GM12878 (cell line): ENCODE data around the gene RASGRP2. TPM values are rescaled to one million over a fixed set of nuclear protein-coding genes. Genes with fewer than 3 reads are reported as not detected.

Experiments used
- ATAC-seq: fragments of 200-7000 bp; cut with Tn5 transposase; 3 replicates; pipeline ENCODE4 v1.9.1; 2020; ENCODE audit warnings: mild to moderate bottlenecking, moderate library complexity
- BruUV-seq: library from RNA; stranded (reverse); fragments of 400-500 nt; replicated peaks from 2 replicates; lab custom pipeline; 2021; lab: Mats Ljungman, UMichigan
- CTCF ChIA-PET: fragments of 300-600 bp; sonication (Branson Sonifier 250); formaldehyde crosslinking; extraction: SDS; loops from one replicate; lab custom pipeline; 2021; ENCODE audit warnings: inconsistent platforms; lab: Yijun Ruan, JAX
- POLR2A ChIA-PET: fragments of 350-600 bp; formaldehyde crosslinking; extraction: SDS; loops from one replicate; lab custom pipeline; 2021; ENCODE audit warnings: inconsistent platforms; lab: Charles Lee
- RAD21 ChIA-PET: fragments of 300-600 bp; sonication (Branson Sonifier 250); formaldehyde crosslinking; loops from one replicate; lab custom pipeline; 2023; ENCODE audit warnings: antibody characterized with exemption; ENCODE audit not compliant: unreplicated experiment; lab: Charles Lee
- SMC1A ChIA-PET: fragments of 300-600 bp; sonication (Branson Sonifier 250); formaldehyde crosslinking; loops from one replicate; lab custom pipeline; 2023; ENCODE audit not compliant: unreplicated experiment, uncharacterized antibody; lab: Charles Lee
- DNase-seq: peaks from one replicate; pipeline ENCODE4 v3.0.0-alpha.2; 2011; ENCODE audit warnings: low read depth, low spot score
- FAIRE-seq: peaks from 3 replicates; lab custom pipeline; 2011; peaks lifted over from hg19 to GRCh38; lab: Jason Lieb, UNC
- H2AFZ ChIP-seq: 2 replicates; pipeline ENCODE4 v1.6.0; 2011; ENCODE audit warnings: low read depth, low read length, control low read depth; ENCODE audit not compliant: control insufficient read depth
- H3K27ac ChIP-seq: 2 replicates; pipeline ENCODE4 v1.5.1; 2011; ENCODE audit warnings: control low read depth; ENCODE audit not compliant: control insufficient read depth, insufficient read depth
- H3K27me3 ChIP-seq, 2 experiments: replicated peaks in 1 of 2; 2 replicates each; pipeline versions ENCODE4 v1.6.0 to v1.6.1; 2011; ENCODE audit warnings: low read length in 1 of 2; ENCODE audit not compliant: control insufficient read depth in 2 of 2, insufficient read depth in 2 of 2
- H3K36me3 ChIP-seq, 2 experiments: 2 replicates each; pipeline ENCODE4 v1.5.1; 2011; ENCODE audit warnings: low read length in 1 of 2; ENCODE audit not compliant: control insufficient read depth in 2 of 2, insufficient read depth in 2 of 2
- H3K4me1 ChIP-seq: 2 replicates; pipeline ENCODE4 v1.6.1; 2011; ENCODE audit warnings: mild to moderate bottlenecking, low read length, moderate library complexity, mixed read lengths; ENCODE audit not compliant: control insufficient read depth, insufficient read depth
- H3K4me2 ChIP-seq: 2 replicates; pipeline ENCODE4 v1.6.0; 2011; ENCODE audit warnings: control low read depth; ENCODE audit not compliant: control insufficient read depth, insufficient read depth
- H3K4me3 ChIP-seq: fragments of 200-600 bp; sonication (generic); 2 replicates; pipeline ENCODE4 v1.5.1; 2016
- H3K79me2 ChIP-seq: 2 replicates; pipeline ENCODE4 v1.6.0; 2011; ENCODE audit warnings: low read length; ENCODE audit not compliant: control insufficient read depth, insufficient read depth
- H3K9ac ChIP-seq: 2 replicates; pipeline ENCODE4 v1.8.0; 2011; ENCODE audit warnings: low read length, control low read depth, mixed read lengths; ENCODE audit not compliant: control insufficient read depth, insufficient read depth
- H3K9me3 ChIP-seq: replicated peaks from 3 replicates; pipeline ENCODE4 v1.5.1; 2011; ENCODE audit warnings: mild to moderate bottlenecking, low read length; ENCODE audit not compliant: control insufficient read depth, insufficient read depth
- H4K20me1 ChIP-seq: 2 replicates; pipeline ENCODE4 v1.6.0; 2011; ENCODE audit not compliant: control insufficient read depth, insufficient read depth
- CREM ChIP-seq: IDR thresholded peaks from 2 replicates; pipeline ENCODE4 v1.6.1; 2014; ENCODE audit warnings: antibody characterized with exemption, low read depth
- SRF ChIP-seq, 2 experiments: IDR thresholded peaks; 2 replicates each; pipeline ENCODE4 v1.6.1; 2011; ENCODE audit warnings: low read depth in 2 of 2, low read length in 2 of 2, mild to moderate bottlenecking in 1 of 2, moderate library complexity in 1 of 2
- WGBS: methylation state at CpG from one replicate; pipeline ENCODE4 v1.1.6; 2016; ENCODE audit warnings: low lambda C conversion rate; ENCODE audit not compliant: insufficient replicate concordance, insufficient coverage; ENCODE audit errors: missing lambda C conversion rate; 5-methylcytosine and 5-hydroxymethylcytosine counted together
- in situ Hi-C: fragments of 300-500 bp; cut with MboI; formaldehyde crosslinking; loops from 9 replicates; pipeline ENCODE4 v1.14.3; 2018; ENCODE audit warnings: mixed read lengths
- intact Hi-C: fragments of 100-400 bp; cut with micrococcal nuclease; formaldehyde crosslinking; loops from one replicate; pipeline ENCODE4 v1.14.2; 2022; ENCODE audit not compliant: unreplicated experiment
- polyA plus RNA-seq, 11 experiments: library from polyadenylated mRNA; depleted of rRNA in 4 of 11; unstranded in 6 of 11; stranded (reverse) in 5 of 11; fragments of >200 nt; fragmentation: Nextera tagmentation in 4 of 11; fragmentation: Illumina TruSeq in 1 of 11; extraction: Ambion mirVana in 4 of 11; extraction: Trizol in 1 of 11; gene quantifications; 1 replicate in 1 of 11; 2 replicates in 10 of 11; pipeline versions ENCODE4 v1.2.1 to v1.2.3, GENCODE V29; 2011 to 2016; ENCODE audit warnings: inconsistent platforms in 2 of 11, missing spikeins in 2 of 11, low read depth in 1 of 11
- total RNA-seq, 4 experiments: library from RNA; depleted of rRNA in 3 of 4; stranded (reverse); fragments of >200 nt in 3 of 4; fragmentation: Illumina TruSeq in 1 of 4; extraction: Trizol in 1 of 4; gene quantifications; 2 replicates each; pipeline versions ENCODE4 v1.2.1 to v1.2.3, GENCODE V29; 2013 to 2021
- TF ChIP-seq, protein P1 (sequence below), 3 experiments: IDR thresholded peaks in 2 of 3; conservative IDR thresholded peaks in 1 of 3; 2 replicates each; pipeline ENCODE4 v1.5.1; 2011; ENCODE audit warnings: low read depth in 3 of 3, low read length in 3 of 3, mild to moderate bottlenecking in 3 of 3, control low read depth in 2 of 3, moderate library complexity in 2 of 3, inconsistent platforms in 1 of 3, mixed read lengths in 1 of 3; ENCODE audit not compliant: control insufficient read depth in 2 of 3, insufficient read depth in 1 of 3; ENCODE audit errors: extremely low read depth in 1 of 3
- TF ChIP-seq, protein P2 (sequence below): fragments of 450-650 bp; IDR thresholded peaks from 2 replicates; pipeline ENCODE4 v1.6.1; 2016; ENCODE audit warnings: mild to moderate bottlenecking
- TF ChIP-seq, protein P3 (sequence below): fragments of 450-650 bp; IDR thresholded peaks from 2 replicates; pipeline ENCODE4 v1.6.1; 2014; ENCODE audit warnings: mild to moderate bottlenecking
- TF ChIP-seq, protein P4 (sequence below): fragments of 450-650 bp; IDR thresholded peaks from 2 replicates; pipeline ENCODE4 v1.6.1; 2018; ENCODE audit warnings: mild to moderate bottlenecking, low read depth, moderate library complexity; ENCODE audit not compliant: partially characterized antibody

RASGRP2 gene
- total and polyA plus RNA-seq, 10 of the 15 experiments (the other 5 are each of a cell fraction or from before 2014, with no cell fraction given): 0.26 to 9.0 (median 5.4) TPM

DNA sequence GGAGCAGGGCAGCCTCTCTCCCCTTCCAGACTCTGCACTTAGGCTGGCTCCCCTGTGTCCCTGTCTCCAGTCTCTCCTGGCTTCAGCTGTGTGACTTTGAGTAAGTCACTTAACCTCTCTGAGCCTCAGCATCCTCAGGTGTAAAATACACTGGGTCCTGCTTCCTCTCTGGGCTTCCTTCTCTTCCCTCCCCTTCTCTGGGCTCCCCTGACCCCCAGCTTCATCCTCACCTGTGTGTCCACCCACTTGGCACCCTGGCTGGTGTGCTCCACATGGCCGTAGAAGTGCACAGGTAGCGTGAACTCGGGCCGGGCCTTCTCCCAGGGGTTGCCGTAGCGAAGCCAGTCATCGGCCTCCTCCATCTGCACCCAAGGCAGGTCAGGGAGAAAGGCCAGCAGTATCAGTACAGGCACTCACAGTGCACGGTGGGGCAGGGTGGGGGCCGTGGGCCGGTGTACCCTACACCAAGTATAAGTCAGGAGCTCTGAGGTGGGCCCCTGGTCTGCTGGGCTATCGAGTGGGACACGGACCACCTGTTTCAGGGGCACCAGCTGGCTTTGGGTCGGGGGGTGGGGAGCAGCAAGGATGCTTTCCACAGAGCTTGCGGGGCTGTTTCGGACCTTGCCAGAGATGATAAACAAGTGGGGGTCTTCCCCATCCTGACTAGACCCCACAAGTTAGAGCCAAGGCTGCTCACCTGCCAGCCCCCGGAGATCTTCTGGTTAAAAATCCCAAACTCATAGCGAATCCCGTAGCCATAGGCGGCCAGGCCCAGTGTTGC, 13.8 kb upstream of the RASGRP2 start:
- DNase-seq (no peak), FAIRE-seq (no peak), ATAC-seq (no peak)
- POLR2A ChIA-PET: no interaction called here
- Histone ChIP-seq H3K9me3 (no peaks in the 10 kb centered on the region), H4K20me1 (no peaks in the 10 kb centered on the region), H3K4me2 (no peak overlapping the region), H3K27ac (no peak overlapping the region), H3K4me1 (no peaks in the 10 kb centered on the region), H3K9ac (no peak overlapping the region), H3K79me2 (no peaks in the 10 kb centered on the region), H3K27me3 (no peaks in the 10 kb centered on the region), H2AFZ (no peak overlapping the region), H3K4me3 (no peak overlapping the region), H3K36me3 (no peaks in the 10 kb centered on the region; a peak in 1 of 4 replicates)
- RAD21 ChIA-PET: no interaction called here
- BruUV-seq: no TSS peak
- TF ChIP-seq SRF (IDR thresholded peaks at IDR 0.05; ENCODE audit: low read depth in 2 of 2, low read length in 2 of 2) (no peak), CREM (no peak)
- TF ChIP-seq, protein P1, sequence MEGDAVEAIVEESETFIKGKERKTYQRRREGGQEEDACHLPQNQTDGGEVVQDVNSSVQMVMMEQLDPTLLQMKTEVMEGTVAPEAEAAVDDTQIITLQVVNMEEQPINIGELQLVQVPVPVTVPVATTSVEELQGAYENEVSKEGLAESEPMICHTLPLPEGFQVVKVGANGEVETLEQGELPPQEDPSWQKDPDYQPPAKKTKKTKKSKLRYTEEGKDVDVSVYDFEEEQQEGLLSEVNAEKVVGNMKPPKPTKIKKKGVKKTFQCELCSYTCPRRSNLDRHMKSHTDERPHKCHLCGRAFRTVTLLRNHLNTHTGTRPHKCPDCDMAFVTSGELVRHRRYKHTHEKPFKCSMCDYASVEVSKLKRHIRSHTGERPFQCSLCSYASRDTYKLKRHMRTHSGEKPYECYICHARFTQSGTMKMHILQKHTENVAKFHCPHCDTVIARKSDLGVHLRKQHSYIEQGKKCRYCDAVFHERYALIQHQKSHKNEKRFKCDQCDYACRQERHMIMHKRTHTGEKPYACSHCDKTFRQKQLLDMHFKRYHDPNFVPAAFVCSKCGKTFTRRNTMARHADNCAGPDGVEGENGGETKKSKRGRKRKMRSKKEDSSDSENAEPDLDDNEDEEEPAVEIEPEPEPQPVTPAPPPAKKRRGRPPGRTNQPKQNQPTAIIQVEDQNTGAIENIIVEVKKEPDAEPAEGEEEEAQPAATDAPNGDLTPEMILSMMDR (IDR thresholded peaks at IDR 0.05 in 2 of 3, conservative IDR thresholded peaks at IDR 0.05 in 1 of 3; ENCODE audit: control insufficient read depth in 2 of 3, extremely low read depth in 1 of 3, insufficient read depth in 1 of 3, low read depth in 3 of 3, low read length in 3 of 3): no peak
- TF ChIP-seq, protein P2, sequence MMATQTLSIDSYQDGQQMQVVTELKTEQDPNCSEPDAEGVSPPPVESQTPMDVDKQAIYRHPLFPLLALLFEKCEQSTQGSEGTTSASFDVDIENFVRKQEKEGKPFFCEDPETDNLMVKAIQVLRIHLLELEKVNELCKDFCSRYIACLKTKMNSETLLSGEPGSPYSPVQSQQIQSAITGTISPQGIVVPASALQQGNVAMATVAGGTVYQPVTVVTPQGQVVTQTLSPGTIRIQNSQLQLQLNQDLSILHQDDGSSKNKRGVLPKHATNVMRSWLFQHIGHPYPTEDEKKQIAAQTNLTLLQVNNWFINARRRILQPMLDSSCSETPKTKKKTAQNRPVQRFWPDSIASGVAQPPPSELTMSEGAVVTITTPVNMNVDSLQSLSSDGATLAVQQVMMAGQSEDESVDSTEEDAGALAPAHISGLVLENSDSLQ: no peak
- TF ChIP-seq, protein P3, sequence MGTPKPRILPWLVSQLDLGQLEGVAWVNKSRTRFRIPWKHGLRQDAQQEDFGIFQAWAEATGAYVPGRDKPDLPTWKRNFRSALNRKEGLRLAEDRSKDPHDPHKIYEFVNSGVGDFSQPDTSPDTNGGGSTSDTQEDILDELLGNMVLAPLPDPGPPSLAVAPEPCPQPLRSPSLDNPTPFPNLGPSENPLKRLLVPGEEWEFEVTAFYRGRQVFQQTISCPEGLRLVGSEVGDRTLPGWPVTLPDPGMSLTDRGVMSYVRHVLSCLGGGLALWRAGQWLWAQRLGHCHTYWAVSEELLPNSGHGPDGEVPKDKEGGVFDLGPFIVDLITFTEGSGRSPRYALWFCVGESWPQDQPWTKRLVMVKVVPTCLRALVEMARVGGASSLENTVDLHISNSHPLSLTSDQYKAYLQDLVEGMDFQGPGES: no peak
- TF ChIP-seq, protein P4, sequence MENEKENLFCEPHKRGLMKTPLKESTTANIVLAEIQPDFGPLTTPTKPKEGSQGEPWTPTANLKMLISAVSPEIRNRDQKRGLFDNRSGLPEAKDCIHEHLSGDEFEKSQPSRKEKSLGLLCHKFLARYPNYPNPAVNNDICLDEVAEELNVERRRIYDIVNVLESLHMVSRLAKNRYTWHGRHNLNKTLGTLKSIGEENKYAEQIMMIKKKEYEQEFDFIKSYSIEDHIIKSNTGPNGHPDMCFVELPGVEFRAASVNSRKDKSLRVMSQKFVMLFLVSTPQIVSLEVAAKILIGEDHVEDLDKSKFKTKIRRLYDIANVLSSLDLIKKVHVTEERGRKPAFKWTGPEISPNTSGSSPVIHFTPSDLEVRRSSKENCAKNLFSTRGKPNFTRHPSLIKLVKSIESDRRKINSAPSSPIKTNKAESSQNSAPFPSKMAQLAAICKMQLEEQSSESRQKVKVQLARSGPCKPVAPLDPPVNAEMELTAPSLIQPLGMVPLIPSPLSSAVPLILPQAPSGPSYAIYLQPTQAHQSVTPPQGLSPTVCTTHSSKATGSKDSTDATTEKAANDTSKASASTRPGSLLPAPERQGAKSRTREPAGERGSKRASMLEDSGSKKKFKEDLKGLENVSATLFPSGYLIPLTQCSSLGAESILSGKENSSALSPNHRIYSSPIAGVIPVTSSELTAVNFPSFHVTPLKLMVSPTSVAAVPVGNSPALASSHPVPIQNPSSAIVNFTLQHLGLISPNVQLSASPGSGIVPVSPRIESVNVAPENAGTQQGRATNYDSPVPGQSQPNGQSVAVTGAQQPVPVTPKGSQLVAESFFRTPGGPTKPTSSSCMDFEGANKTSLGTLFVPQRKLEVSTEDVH: no peak
- CTCF ChIA-PET: no interaction called here
- SMC1A ChIA-PET: no interaction called here
- in situ Hi-C loops: no loop called here
- WGBS: 71% methylated on average over 19 of the region's 19 CpGs
- intact Hi-C loops: no loop called here
